H9 (cell line): ENCODE measurements around the gene CFDP1. TPM values are rescaled to one million over a fixed set of nuclear protein-coding genes. Genes with fewer than 3 reads are reported as not detected.

Experiments used
- DNase-seq: peaks from one replicate; pipeline ENCODE4 v3.0.0-alpha.2; 2017
- H2AFZ ChIP-seq: one replicate; pipeline ENCODE4 v1.6.1; 2013; ENCODE audit warnings: mild to moderate bottlenecking, low read length, control low read depth, moderate library complexity
- H2AK5ac ChIP-seq: 2 replicates; pipeline ENCODE4 v1.6.1; 2013; ENCODE audit warnings: low read length, control low read depth, mixed read lengths; ENCODE audit not compliant: insufficient read length
- H2BK120ac ChIP-seq: one replicate; pipeline ENCODE4 v1.6.1; 2013; ENCODE audit warnings: low read depth, mild to moderate bottlenecking, low read length, control low read depth, inconsistent platforms; ENCODE audit not compliant: poor library complexity, severe bottlenecking
- H2BK12ac ChIP-seq: 2 replicates; pipeline ENCODE4 v1.6.1; 2013; ENCODE audit warnings: low read length, control low read depth, mixed read lengths, low read depth; ENCODE audit not compliant: insufficient read length
- H2BK15ac ChIP-seq: 2 replicates; pipeline ENCODE4 v1.6.1; 2013; ENCODE audit warnings: low read depth, low read length, control low read depth
- H2BK20ac ChIP-seq: one replicate; pipeline ENCODE4 v1.6.1; 2013; ENCODE audit warnings: low read depth, mild to moderate bottlenecking, low read length, control low read depth, inconsistent platforms; ENCODE audit not compliant: poor library complexity, severe bottlenecking
- H2BK5ac ChIP-seq: 2 replicates; pipeline ENCODE4 v1.6.1; 2013; ENCODE audit warnings: low read length, control low read depth, mixed read lengths; ENCODE audit not compliant: insufficient read length
- H3K14ac ChIP-seq: 2 replicates; pipeline ENCODE4 v1.6.1; 2013; ENCODE audit warnings: low read length, control low read depth; ENCODE audit not compliant: insufficient read depth
- H3K18ac ChIP-seq: 2 replicates; pipeline ENCODE4 v1.6.1; 2013; ENCODE audit warnings: low read depth, mild to moderate bottlenecking, mixed read lengths, low read length, control low read depth; ENCODE audit not compliant: insufficient read length
- H3K23ac ChIP-seq: 2 replicates; pipeline ENCODE4 v1.6.1; 2013; ENCODE audit warnings: low read length, control low read depth, mixed read lengths, low read depth; ENCODE audit not compliant: insufficient read length
- H3K23me2 ChIP-seq: 2 replicates; pipeline ENCODE4 v1.6.1; 2013; ENCODE audit warnings: low read depth, mild to moderate bottlenecking, mixed read lengths, low read length, control low read depth; ENCODE audit not compliant: insufficient read length, poor library complexity, severe bottlenecking
- H3K27ac ChIP-seq: 2 replicates; pipeline ENCODE4 v1.5.1; 2013; ENCODE audit warnings: low read length, control low read depth, mixed read lengths, low read depth; ENCODE audit not compliant: insufficient read length
- H3K27me3 ChIP-seq: 2 replicates; pipeline ENCODE4 v1.6.1; 2013; ENCODE audit warnings: low read length, control low read depth, inconsistent platforms; ENCODE audit not compliant: insufficient read depth
- H3K4ac ChIP-seq: 2 replicates; pipeline ENCODE4 v1.6.1; 2013; ENCODE audit warnings: low read depth, mild to moderate bottlenecking, control low read depth, inconsistent platforms, low read length, moderate library complexity
- H3K4me1 ChIP-seq: 2 replicates; pipeline ENCODE4 v1.6.1; 2013; ENCODE audit warnings: low read length, control low read depth, inconsistent platforms; ENCODE audit not compliant: insufficient read depth
- H3K4me2 ChIP-seq: 2 replicates; pipeline ENCODE4 v1.6.1; 2013; ENCODE audit warnings: low read length, control low read depth, mixed read lengths; ENCODE audit not compliant: insufficient read length, insufficient read depth
- H3K56ac ChIP-seq: 2 replicates; pipeline ENCODE4 v1.6.1; 2013; ENCODE audit warnings: low read depth, mild to moderate bottlenecking, mixed read lengths, low read length, control low read depth; ENCODE audit not compliant: insufficient read length
- H3K79me1 ChIP-seq: 2 replicates; pipeline ENCODE4 v1.6.1; 2013; ENCODE audit warnings: low read depth, mild to moderate bottlenecking, moderate library complexity, low read length, control low read depth, inconsistent platforms; ENCODE audit not compliant: insufficient read depth, poor library complexity, severe bottlenecking
- H3K79me2 ChIP-seq: 2 replicates; pipeline ENCODE4 v1.6.1; 2013; ENCODE audit warnings: low read length, control low read depth, inconsistent platforms; ENCODE audit not compliant: insufficient read depth
- H3K9ac ChIP-seq: 2 replicates; pipeline ENCODE4 v1.6.1; 2013; ENCODE audit warnings: low read length, control low read depth, mixed read lengths; ENCODE audit not compliant: insufficient read length; ENCODE audit errors: extremely low read depth
- H3K9me3 ChIP-seq: one replicate; pipeline ENCODE4 v1.6.1; 2013; ENCODE audit warnings: low read depth, low read length, inconsistent platforms; ENCODE audit not compliant: control insufficient read depth
- H3T11ph ChIP-seq: one replicate; pipeline ENCODE4 v1.6.1; 2013; ENCODE audit warnings: mild to moderate bottlenecking, low read length, control low read depth, inconsistent platforms
- H4K20me1 ChIP-seq: one replicate; pipeline ENCODE4 v1.6.1; 2013; ENCODE audit not compliant: control insufficient read depth, insufficient read length, insufficient read depth
- H4K5ac ChIP-seq: 2 replicates; pipeline ENCODE4 v1.6.1; 2013; ENCODE audit warnings: low read depth, mild to moderate bottlenecking, mixed read lengths, low read length, control low read depth; ENCODE audit not compliant: insufficient read length
- H4K8ac ChIP-seq: replicated peaks from 2 replicates; pipeline ENCODE4 v1.6.1; 2013; ENCODE audit warnings: low read length, control low read depth, mixed read lengths, low read depth; ENCODE audit not compliant: insufficient read length
- H4K91ac ChIP-seq: 2 replicates; pipeline ENCODE4 v1.6.1; 2013; ENCODE audit warnings: low read depth, mild to moderate bottlenecking, moderate library complexity, mixed read lengths, low read length, control low read depth; ENCODE audit not compliant: insufficient read length
- H3K27ac Mint-ChIP-seq, 3 experiments: 2 replicates in 2 of 3; 3 replicates in 1 of 3; pipeline ENCODE4 v1.8.0; 2020 to 2021; ENCODE audit warnings: mixed read lengths in 3 of 3, mild to moderate bottlenecking in 1 of 3, moderate library complexity in 1 of 3
- H3K27me3 Mint-ChIP-seq: 2 replicates; pipeline ENCODE4 v1.8.0; 2021; ENCODE audit warnings: low read depth, mild to moderate bottlenecking, moderate library complexity, mixed read lengths
- H3K36me3 Mint-ChIP-seq, 3 experiments: 2 replicates in 2 of 3; 3 replicates in 1 of 3; pipeline ENCODE4 v1.8.0; 2020 to 2021; ENCODE audit warnings: low read depth in 3 of 3, mixed read lengths in 3 of 3; ENCODE audit not compliant: insufficient read depth in 1 of 3
- H3K4me1 Mint-ChIP-seq, 2 experiments: 2 replicates each; pipeline ENCODE4 v1.8.0; 2020; ENCODE audit warnings: mixed read lengths in 2 of 2
- H3K4me3 Mint-ChIP-seq, 2 experiments: 2 replicates in 1 of 2; 3 replicates in 1 of 2; pipeline ENCODE4 v1.8.0; 2020 to 2021; ENCODE audit warnings: mild to moderate bottlenecking in 2 of 2, mixed read lengths in 2 of 2, moderate library complexity in 1 of 2
- H3K9me3 Mint-ChIP-seq, 2 experiments: 2 replicates in 1 of 2; 3 replicates in 1 of 2; pipeline ENCODE4 v1.8.0; 2020; ENCODE audit warnings: mild to moderate bottlenecking in 2 of 2, mixed read lengths in 2 of 2, moderate library complexity in 1 of 2
- CTCF ChIP-seq: fragments of 200-600 bp; sonication (generic); conservative IDR thresholded peaks from 3 replicates; pipeline ENCODE4 v1.8.0; 2021; ENCODE audit warnings: antibody characterized with exemption, mild to moderate bottlenecking
- WGBS: extraction: QIAGEN DNeasy Blood & Tissue Kit; methylation state at CpG from one replicate; pipeline ENCODE4 v1.1.7; 2013; ENCODE audit warnings: missing lambda C conversion rate, low lambda C conversion rate, mixed read lengths; ENCODE audit not compliant: insufficient read length; ENCODE audit errors: extremely low coverage; 5-methylcytosine and 5-hydroxymethylcytosine counted together
- total RNA-seq: library from RNA; stranded (reverse); gene quantifications from 2 replicates; pipeline ENCODE4 v1.2.1, GENCODE V29; 2021

The CFDP1 gene
- total RNA-seq, 1 experiment from 2014 or later, result 89.2 TPM

GRCh38 chr16:75340741-75341491, 92.4 kb downstream of the CFDP1 start:
- no peaks in the 10 kb centered on the region for H3K9me3 ChIP-seq
- H3K79me1 ChIP-seq, result no peaks in the 10 kb centered on the region
- H2BK20ac ChIP-seq, result no peak overlapping the region
- H2AFZ ChIP-seq, result no peak overlapping the region
- H2BK120ac ChIP-seq, result no peak overlapping the region
- H3K56ac ChIP-seq, result no peak overlapping the region
- whole genome bisulfite sequencing, result no CpG with 5 or more reads among the region's 2 CpGs
- Mint-ChIP-seq H3K9me3 (no peaks in the 10 kb centered on the region), H3K27me3 (no peaks in the 10 kb centered on the region), H3K27ac (no peak overlapping the region; a peak in 1 of 7 replicates), H3K4me1 (peaks cover 19 to 23% of the 10 kb centered on the region in 2 experiments), H3K36me3 (peaks cover 0 to 18% (median 9%) of the 10 kb centered on the region in 3 experiments), H3K4me3 (no peak overlapping the region)
- peaks cover 2% of the 10 kb centered on the region for H3K4me1 ChIP-seq
- no peak overlapping the region for H4K5ac ChIP-seq
- H3K9ac ChIP-seq, result no peak overlapping the region
- no peak overlapping the region for H4K91ac ChIP-seq
- no peaks in the 10 kb centered on the region for H4K20me1 ChIP-seq
- no peaks in the 10 kb centered on the region for H3K27me3 ChIP-seq
- H3K27ac ChIP-seq, result no peak overlapping the region
- no peak overlapping the region for H3K23ac ChIP-seq
- no peak overlapping the region for H2BK12ac ChIP-seq
- H3K23me2 ChIP-seq, result no peaks in the 10 kb centered on the region
- no peak for TF ChIP-seq CTCF
- no peak overlapping the region for H2BK5ac ChIP-seq
- H4K8ac ChIP-seq, result no peak overlapping the region
- H3K4ac ChIP-seq, result no peak overlapping the region
- no peak overlapping the region for H3K14ac ChIP-seq
- H3T11ph ChIP-seq, result no peak overlapping the region
- no peaks in the 10 kb centered on the region for H3K79me2 ChIP-seq
- no peak overlapping the region for H3K18ac ChIP-seq
- H2AK5ac ChIP-seq, result no peak overlapping the region
- no peak overlapping the region for H3K4me2 ChIP-seq
- no peak for DNase-seq
- no peak overlapping the region for H2BK15ac ChIP-seq
